Activated B cell treated with CpG ODN at 0.5 μM for 24 hours (primary cell): Measurements from ENCODE around the gene FLYWCH1. TPM values are rescaled to one million over a fixed set of nuclear protein-coding genes. Genes with fewer than 3 reads are reported as not detected.

Source experiments
- ATAC-seq: fragments of 200-7000 bp; cut with Tn5 transposase; one replicate; pipeline ENCODE4 v1.10.0; 2021; ENCODE audit warnings: low read depth, mild to moderate bottlenecking, moderate library complexity
- CTCF ChIA-PET: fragments of 350-600 bp; sonication (Branson Sonifier 250); formaldehyde crosslinking; loops from one replicate; lab custom pipeline; 2021; ENCODE audit warnings: antibody characterized with exemption; lab: Charles Lee
- POLR2A ChIA-PET: fragments of 350-600 bp; sonication (Branson Sonifier 250); formaldehyde crosslinking; loops from one replicate; lab custom pipeline; 2021; ENCODE audit warnings: antibody characterized with exemption; lab: Charles Lee
- DNase-seq: peaks from one replicate; pipeline ENCODE4 v3.0.0; 2022
- H3K27ac Mint-ChIP-seq: one replicate; pipeline ENCODE4 v1.8.0; 2020; ENCODE audit warnings: mixed read lengths
- H3K27me3 Mint-ChIP-seq: one replicate; pipeline ENCODE4 v1.8.0; 2021; ENCODE audit warnings: mixed read lengths
- H3K36me3 Mint-ChIP-seq: one replicate; pipeline ENCODE4 v1.8.0; 2021; ENCODE audit warnings: low read depth, mixed read lengths
- H3K4me1 Mint-ChIP-seq: one replicate; pipeline ENCODE4 v1.8.0; 2021; ENCODE audit warnings: mixed read lengths
- H3K4me3 Mint-ChIP-seq: one replicate; pipeline ENCODE4 v1.8.0; 2020; ENCODE audit warnings: mild to moderate bottlenecking, mixed read lengths
- H3K9me3 Mint-ChIP-seq: one replicate; pipeline ENCODE4 v1.8.0; 2020; ENCODE audit warnings: mixed read lengths
- CTCF ChIP-seq: fragments of 200-600 bp; IDR thresholded peaks from one replicate; pipeline ENCODE4 v1.8.0; 2022; ENCODE audit warnings: antibody characterized with exemption, mild to moderate bottlenecking
- intact Hi-C: fragments of 100-400 bp; cut with micrococcal nuclease; formaldehyde crosslinking; loops from one replicate; pipeline ENCODE4 v1.15.1; 2024
- total RNA-seq: library from RNA; stranded (reverse); gene quantifications from 2 replicates; pipeline ENCODE4 v1.2.3, GENCODE V29; 2022

Gene FLYWCH1
- total RNA-seq, 1 donor from 2014 or later = 59.9 TPM

DNA sequence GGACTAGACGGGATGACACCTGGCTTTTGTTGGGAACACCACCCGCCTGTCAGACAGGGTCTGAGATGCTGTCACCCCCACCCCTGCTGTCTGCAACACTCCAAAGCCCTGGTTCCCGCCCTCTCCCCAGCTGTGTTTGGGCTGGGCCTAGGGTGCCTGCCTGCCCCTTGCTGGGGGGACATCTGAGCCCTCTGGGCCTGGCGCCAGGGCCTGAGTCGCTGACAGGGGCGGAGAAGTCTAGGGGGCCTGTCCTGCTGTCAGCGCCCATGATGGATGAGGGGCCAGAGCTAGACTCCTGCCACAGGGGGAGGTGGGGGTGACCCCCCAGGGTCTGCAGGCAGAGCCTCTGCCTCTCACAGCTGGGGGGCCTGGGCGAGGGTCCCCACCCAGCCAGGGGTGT, 76.1 kb downstream of the FLYWCH1 start:
- no peaks in the 10 kb centered on the region for H3K36me3 Mint-ChIP-seq
- peaks cover 9% of the 10 kb centered on the region for H3K4me1 Mint-ChIP-seq
- ATAC-seq = no peak
- ChIA-PET CTCF (no interaction called here), POLR2A (no interaction called here)
- no peak overlapping the region for H3K4me3 Mint-ChIP-seq
- no peak for DNase-seq
- H3K27ac Mint-ChIP-seq = no peak overlapping the region
- TF ChIP-seq CTCF = no peak
- no peaks in the 10 kb centered on the region for H3K9me3 Mint-ChIP-seq
- intact Hi-C loops = no loop called here
- H3K27me3 Mint-ChIP-seq = peaks cover 3% of the 10 kb centered on the region

- H3K27ac Mint-ChIP-seq = no peak overlapping the region
- ChIA-PET CTCF (no interaction called here), POLR2A (no interaction called here)
- intact Hi-C loops = no loop called here
- no peak overlapping the region for H3K4me3 Mint-ChIP-seq
- DNase-seq = no peak
- no peaks in the 10 kb centered on the region for H3K36me3 Mint-ChIP-seq
- TF ChIP-seq CTCF = no peak
- peaks cover 6% of the 10 kb centered on the region for H3K4me1 Mint-ChIP-seq
- H3K27me3 Mint-ChIP-seq = peaks cover 3% of the 10 kb centered on the region
- ATAC-seq = no peak
- H3K9me3 Mint-ChIP-seq = no peaks in the 10 kb centered on the region
Measured at GRCh38 chr16:2988590-2989099, 76.9 kb downstream of the FLYWCH1 start.

DNA sequence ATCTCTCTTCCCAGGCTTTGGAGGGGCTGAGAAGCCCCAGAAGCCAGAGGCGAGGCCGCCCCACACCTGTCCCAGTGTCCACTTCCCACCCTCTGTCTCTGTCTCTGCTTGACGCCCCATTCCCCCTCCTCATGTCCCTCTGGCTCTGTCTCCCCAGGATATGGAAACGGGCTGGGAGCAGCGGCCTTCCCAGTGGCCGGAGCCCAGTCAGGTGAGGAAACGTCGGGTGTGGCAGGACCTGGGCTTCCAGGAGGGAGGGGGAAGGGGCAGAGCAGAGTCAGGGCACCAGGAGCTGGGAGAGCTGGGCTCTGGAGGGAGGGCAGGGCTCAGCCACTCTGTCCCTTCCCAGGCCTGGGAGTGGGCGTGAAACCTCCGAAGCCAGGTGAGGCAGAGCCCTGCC, 79.2 kb downstream of the FLYWCH1 start:
- DNase-seq = no peak
- Mint-ChIP-seq H3K27me3 (peaks cover 3% of the 10 kb centered on the region), H3K4me1 (no peaks in the 10 kb centered on the region), H3K36me3 (no peaks in the 10 kb centered on the region), H3K4me3 (no peak overlapping the region), H3K27ac (no peak overlapping the region), H3K9me3 (no peaks in the 10 kb centered on the region)
- POLR2A ChIA-PET = no interaction called here
- no peak for ATAC-seq
- CTCF ChIA-PET = no interaction called here
- TF ChIP-seq CTCF = no peak
- intact Hi-C loops = no loop called here

DNA sequence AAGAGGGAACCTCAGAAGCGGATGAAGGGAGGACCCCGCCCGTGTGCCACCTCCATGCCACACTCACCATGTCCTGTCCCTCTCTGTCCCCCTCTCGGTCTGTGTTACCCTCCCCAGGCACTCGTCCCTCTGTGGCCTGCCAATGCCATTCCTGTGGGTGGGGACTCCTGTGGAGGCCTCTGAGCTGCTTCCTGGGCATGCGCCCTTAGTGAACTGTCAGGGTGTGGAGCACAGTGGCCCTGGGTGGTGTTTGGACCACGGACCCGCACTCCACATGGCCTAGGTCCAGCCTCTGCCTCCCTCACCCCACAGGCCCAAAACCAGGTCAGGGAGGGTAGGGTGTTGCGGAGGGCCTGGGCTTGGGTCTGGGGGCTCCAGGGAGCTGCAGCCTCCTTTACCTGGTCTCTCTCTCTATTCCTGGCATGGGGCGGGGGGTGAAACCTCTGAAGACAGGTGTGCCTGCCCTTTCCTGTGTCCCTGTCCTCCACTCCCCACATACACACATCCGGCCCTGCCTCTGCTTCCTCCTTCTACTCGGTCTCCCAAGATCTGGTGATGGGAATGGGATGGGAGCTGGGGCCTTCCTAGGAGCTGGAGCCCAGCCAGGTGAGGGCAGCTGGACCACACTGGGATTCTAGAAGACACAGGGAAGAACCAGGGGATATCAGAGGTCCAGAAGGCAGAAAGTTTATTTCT, 80.0 kb downstream of the FLYWCH1 start:
- H3K36me3 Mint-ChIP-seq = no peaks in the 10 kb centered on the region
- H3K27me3 Mint-ChIP-seq = peaks cover 3% of the 10 kb centered on the region
- no peak for DNase-seq
- ChIA-PET CTCF (no interaction called here), POLR2A (no interaction called here)
- H3K4me1 Mint-ChIP-seq = no peaks in the 10 kb centered on the region
- no peak for ATAC-seq
- no peaks in the 10 kb centered on the region for H3K9me3 Mint-ChIP-seq
- no peak overlapping the region for H3K4me3 Mint-ChIP-seq
- H3K27ac Mint-ChIP-seq = no peak overlapping the region
- intact Hi-C loops = no loop called here
- TF ChIP-seq CTCF = no peak

GRCh38 chr16:2992383-2993081, 80.8 kb downstream of the FLYWCH1 start:
- Mint-ChIP-seq H3K36me3 (no peaks in the 10 kb centered on the region), H3K9me3 (no peaks in the 10 kb centered on the region), H3K27ac (no peak overlapping the region), H3K4me1 (no peaks in the 10 kb centered on the region), H3K4me3 (no peak overlapping the region), H3K27me3 (peaks cover 3% of the 10 kb centered on the region)
- intact Hi-C loops = no loop called here
- POLR2A ChIA-PET = no interaction called here
- no peak for ATAC-seq
- TF ChIP-seq CTCF = no peak
- DNase-seq = no peak
- CTCF ChIA-PET = no interaction called here
